NOMO-1 treated with dmso at 0.1 percent for 144 hours (cell line): Measurements from ENCODE around the gene USP8.
"Not testable (repeated sequence)": the region's sequence is repeated elsewhere in the genome, so short reads cannot be mapped to it uniquely, and the experiment has no call there.

Experiments used
- DNase-seq: peaks from one replicate; lab custom pipeline; 2025; ENCODE audit not compliant: unreplicated experiment; lab: John Stamatoyannopoulos, UW

USP8 gene

GRCh38 chr15:50438251-50438650 lies 14.0 kb downstream of the USP8 start:
- no peak for DNase-seq

DNA sequence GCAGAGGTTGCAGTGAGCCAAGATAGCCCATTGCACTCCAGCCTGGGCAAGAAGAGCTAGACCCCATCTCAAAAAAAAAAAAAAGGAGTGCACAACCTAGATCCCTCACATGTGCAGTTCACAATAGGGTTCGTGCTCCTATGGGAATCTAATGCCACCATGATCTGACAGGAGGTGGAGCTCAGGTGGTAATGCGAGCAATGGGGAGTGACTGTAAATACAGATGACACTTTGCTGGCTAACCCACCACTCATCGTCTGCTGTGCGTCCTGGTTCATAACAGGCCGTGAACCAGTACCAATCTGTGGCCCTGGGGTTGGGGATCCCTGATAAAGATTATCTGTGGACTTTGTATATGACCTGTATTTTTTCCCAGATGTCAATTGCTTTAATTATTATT lies 16.7 kb downstream of the USP8 start:
- no peak for DNase-seq

DNA sequence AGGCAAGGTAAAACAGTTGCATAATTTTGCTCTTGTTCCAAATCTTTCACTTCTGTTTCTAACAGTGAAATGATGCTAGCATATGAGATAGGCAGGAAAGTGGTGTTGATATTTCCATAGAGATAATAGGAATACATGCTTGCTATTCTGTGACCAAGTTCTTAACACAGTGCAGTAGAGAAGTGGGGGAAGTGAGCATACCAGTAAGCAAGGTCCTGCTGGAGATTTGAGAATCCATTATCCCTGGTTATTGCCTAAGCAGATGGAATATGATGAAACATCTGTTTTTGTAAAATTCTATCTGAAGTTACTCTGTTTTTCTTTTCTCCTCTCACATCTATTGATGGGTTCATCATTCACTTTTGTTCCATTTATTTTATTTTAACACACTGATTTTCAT lies 28.7 kb downstream of the USP8 start:
- DNase-seq: no peak

DNA sequence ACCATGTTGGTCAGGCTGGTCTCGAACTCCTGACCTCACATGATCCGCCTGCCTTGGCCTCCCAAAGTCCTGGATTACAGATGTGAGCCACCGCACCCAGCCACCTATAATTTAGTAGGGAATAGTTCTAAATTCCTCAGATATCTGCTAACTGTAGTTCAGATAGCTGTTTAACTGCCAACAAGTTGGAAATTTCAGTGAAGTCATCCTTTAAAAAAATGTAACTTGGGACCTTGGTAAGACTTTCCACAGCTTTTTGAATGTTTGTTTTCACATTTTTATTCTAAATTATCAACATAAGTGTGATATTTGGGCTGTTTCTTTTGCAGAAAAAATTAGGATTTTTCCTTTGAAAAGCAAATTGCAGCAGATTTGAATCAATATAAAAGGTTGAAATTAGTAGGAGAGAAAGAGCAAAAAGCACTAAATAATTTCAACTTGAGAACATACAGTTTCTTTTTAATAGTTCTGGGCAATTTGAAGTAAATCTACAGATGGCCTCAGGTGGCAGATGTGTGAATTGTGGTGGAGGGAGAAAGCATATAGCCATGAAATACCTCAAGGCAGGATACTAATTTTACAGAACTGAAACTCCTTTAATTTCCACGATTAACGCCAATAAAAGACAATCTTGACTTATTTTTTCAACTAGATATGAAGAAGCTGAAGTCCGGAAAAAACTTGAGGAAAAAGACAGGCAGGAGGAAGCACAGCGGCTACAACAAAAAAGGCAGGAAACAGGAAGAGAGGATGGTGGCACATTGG lies 34.3 kb downstream of the USP8 start:
- DNase-seq: no peak

- no peak for DNase-seq
Observed at GRCh38 chr15:50463423-50464358, 39.5 kb downstream of the USP8 start.

- no peak for DNase-seq
Observed at GRCh38 chr15:50471072-50471471, 46.9 kb downstream of the USP8 start.

- no peak for DNase-seq
Observed at GRCh38 chr15:50476143-50476542, 51.9 kb downstream of the USP8 start.

GRCh38 chr15:50484781-50485180 lies 60.6 kb downstream of the USP8 start:
- no peak for DNase-seq

DNA sequence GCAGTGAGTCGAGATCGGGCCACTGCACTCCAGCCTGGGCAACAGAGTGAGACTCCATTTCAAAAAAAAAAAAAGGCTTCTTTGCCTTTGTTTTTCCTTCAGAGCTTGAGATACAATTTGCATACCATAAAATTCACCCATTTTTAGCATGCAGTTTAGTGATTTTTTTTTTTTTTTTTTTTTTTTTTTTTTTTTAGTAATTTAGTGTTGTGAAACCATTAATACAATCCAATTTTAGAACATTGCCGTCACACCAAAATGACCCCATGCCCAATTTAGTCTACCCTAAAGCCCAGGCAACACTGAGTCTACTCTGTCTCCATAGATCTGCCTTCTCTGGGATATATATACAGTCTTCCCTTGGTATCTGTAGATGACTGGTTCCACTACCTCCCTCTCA lies 61.2 kb downstream of the USP8 start:
- DNase-seq: no peak

DNA sequence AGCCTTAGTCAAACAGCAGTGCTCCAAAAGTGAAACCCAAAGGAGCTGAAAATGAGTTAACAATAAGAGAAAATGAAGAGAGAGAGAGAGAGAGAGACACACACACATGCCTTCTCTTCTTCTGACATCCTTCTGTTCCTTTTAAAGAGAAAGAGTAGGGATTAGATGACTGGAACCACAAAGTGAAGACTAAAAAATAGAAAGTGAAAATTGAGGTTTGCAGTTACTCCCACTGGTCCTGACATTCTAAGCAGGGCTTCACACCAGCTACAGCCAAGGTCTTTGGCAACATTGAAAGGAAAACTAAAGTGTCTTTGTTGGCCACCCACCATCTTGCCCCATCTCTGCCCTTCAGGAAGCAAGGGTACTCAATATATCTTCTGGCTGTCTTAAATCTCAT lies 63.1 kb downstream of the USP8 start:
- no peak for DNase-seq

- no peak for DNase-seq
Observed at GRCh38 chr15:50493625-50494024, 69.4 kb downstream of the USP8 start.

- DNase-seq: not testable (repeated sequence)
Observed at GRCh38 chr15:50494547-50494946, 70.3 kb downstream of the USP8 start.

DNA sequence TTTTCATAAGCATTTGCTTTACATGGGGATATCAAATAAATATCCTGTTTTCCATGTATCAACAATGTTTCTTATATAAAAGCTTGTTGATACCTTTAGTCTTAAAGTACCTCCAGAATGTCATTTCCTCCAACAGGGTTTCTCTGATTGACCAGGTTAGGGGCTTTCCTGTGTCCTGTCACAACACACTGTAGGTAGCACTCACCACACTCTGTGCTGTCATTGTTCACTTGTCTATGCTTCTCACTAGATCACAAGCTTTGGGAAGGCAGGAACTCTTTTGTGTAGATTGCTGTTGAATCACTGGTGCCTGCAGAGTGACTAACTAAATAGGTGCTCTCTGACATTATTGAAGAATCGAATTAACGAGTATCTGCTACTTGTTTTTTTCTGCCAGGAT lies 72.5 kb downstream of the USP8 start:
- DNase-seq: no peak

DNA sequence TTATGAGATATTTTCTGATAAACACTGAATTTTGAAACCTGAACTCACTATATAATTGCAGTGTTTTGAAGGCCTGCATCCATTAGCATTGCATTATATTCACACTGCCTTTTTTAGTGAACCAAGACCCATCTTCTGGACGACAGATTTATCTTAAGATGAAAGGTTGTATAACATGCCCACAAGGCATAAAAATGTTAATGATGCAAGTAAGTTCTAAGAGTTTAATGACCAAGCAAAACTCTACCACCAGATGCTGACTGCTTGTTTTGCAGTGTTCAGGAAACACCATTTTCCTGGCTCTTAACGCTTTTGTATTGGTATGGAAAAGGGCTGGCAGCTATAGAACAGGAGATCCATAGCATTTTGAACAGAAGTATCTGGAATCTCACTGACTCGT lies 76.1 kb downstream of the USP8 start:
- no peak for DNase-seq

DNA sequence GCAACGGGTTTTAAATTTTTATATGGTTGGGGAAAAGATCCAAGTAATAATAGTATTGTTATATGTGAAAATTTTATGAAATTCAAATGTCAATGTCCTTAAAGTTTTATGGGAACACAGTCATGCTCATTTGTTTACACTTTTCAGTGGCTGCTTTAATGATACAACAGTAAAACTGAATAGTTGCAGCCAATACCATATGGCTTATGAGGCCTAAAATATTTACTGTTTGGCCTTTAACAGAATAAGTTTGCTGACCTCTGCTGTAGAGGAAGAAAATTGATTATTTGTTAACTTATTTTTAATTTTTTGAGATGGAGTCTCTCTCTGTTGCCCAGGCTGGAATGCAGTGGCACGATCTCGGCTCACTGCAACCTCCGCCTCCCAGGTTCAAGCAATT lies 77.6 kb downstream of the USP8 start:
- no peak for DNase-seq

DNA sequence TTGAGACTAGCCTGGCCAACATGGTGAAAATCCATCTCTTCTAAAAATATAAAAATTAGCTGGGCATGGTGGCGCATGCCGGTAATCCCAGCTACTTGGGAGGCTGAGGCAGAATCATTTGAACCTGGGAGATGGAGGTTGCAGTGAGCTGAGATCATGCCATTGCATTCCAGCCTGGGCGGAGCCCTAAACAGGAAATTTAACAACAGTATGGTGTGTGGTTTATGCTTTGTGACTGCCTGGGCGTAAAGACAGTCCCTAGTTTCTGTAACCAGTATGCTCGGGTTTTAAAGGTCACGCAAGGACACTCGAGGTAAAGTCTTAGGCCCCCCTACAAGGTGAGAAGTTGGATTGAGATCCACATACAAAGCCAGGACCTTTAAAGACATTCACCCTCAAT lies 78.9 kb downstream of the USP8 start:
- DNase-seq: no peak

GRCh38 chr15:50505656-50506055 lies 81.5 kb downstream of the USP8 start:
- DNase-seq: not testable (repeated sequence)

DNA sequence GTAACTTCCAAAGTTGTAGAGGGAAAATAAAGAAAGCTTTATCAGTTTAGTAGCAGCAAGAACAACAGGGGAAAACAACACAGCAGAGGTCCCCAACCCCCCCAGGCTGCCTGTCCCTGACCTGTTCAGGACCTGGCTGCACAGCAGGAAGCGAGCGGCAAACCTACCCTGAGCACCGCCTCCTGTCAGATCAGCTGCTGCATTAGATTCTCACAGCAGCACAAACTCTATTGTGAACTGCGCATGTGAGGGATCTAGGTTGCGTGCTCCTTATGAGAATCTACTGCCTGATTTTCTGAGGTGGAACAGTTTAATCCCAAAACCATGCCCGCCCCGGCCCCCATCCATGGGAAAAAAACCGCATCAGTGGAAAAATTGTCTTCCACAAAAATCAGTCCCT lies 81.9 kb downstream of the USP8 start:
- no peak for DNase-seq

DNA sequence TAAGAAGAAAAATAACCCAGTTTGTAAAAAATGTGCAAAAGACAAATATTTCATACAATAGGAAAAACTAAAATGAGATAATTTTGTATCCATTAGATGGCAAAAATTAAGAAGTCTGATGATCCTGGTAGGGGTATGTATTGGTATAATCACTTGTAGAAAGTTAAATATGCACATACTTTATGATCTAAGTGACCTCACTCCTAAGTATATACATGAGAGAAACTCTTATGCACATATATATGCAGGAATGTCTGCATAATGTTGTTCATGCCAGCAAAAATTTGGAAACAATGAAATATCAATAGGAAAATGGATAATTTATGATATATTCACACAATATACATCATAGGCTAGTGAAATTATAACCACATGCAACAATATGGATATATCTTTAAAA lies 88.8 kb downstream of the USP8 start:
- DNase-seq: no peak

DNA sequence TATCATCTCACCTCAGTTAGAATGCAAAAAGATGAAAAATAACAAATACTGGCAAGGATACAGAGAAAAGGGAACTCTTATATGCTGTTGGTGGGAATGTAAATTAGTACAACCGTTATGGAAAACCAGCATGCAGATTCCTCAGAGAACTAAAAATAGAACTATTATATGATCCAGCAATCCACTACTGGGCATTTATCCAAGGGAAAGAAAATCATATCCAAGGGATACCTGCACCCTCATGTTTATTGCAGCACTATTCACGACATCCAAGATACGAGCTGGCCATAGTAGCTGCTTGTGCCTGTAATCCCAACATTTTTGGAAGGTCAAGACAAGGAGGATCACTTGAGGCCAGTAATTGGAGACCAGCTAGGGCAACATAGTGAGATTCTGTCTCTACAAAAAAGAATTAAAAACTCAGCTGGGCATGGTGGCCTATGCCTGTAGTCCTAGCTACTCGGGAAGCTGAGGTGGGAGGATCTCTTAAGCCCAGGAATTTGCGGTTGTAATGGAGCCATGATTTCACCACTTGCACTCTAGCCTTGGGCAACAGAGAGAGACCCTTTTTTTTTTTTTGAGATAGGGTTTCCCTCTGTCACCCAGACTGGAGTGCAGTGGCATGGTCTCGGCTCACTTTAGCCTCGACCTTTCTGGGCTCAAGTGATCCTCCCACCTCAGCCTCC lies 95.7 kb downstream of the USP8 start:
- DNase-seq: no peak

GRCh38 chr15:50523851-50524251 lies 99.6 kb downstream of the USP8 start:
- no peak for DNase-seq

DNA sequence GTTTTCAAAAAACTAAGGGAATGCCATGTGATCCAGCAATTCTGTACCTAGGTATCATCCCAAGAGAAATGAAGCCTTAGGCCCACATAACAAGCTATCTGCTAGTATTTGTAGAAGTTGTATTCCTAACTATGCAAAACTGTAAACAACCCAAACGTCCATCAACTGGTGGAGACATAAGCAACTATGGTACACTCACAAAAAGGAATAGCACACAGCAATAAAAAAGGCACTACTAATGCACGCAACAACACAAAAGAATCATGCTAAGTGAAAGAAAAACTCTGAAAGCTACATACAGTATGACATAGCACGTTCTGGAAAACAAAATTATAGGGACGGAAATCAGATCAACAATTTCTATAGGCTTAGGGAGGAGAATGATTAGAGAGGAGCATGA lies 107.0 kb downstream of the USP8 start:
- no peak for DNase-seq
